T-cell (primary cell): ENCODE data around the gene MECP2. TPM values are rescaled to one million over a fixed set of nuclear protein-coding genes. Genes with fewer than 3 reads are reported as not detected.

Experiments used
- ATAC-seq, 4 experiments: fragments of 200-7000 bp in 3 of 4; fragments of 150-1000 bp in 1 of 4; cut with Tn5 transposase; replicated peaks in 1 of 4; 1 replicate in 3 of 4; 2 replicates in 1 of 4; pipeline ENCODE4 v1.10.0; 2021; ENCODE audit warnings: moderate library complexity in 3 of 4, mild to moderate bottlenecking in 2 of 4, moderate number of reproducible peaks in 1 of 4
- CTCF ChIA-PET, 2 donors: fragments of 300-600 bp; sonication (Branson Sonifier 250); formaldehyde crosslinking; loops; one replicate each; lab custom pipeline; 2022; ENCODE audit warnings: antibody characterized with exemption in 2 of 2; lab: Charles Lee
- POLR2A ChIA-PET, 2 donors: fragments of 300-600 bp; sonication (Branson Sonifier 250); formaldehyde crosslinking; loops; one replicate each; lab custom pipeline; 2022; ENCODE audit warnings: antibody characterized with exemption in 2 of 2; lab: Charles Lee
- DNase-seq, 35 experiments: peaks; one replicate each; pipeline versions ENCODE4 v3.0.0 to v3.0.0-alpha.2; 2013 to 2023
- H3K27ac ChIP-seq: one replicate; pipeline ENCODE4 v1.5.1; 2013; ENCODE audit warnings: low read length
- H3K27me3 ChIP-seq, 2 experiments: replicated peaks in 1 of 2; 1 replicate in 1 of 2; 2 replicates in 1 of 2; pipeline versions ENCODE4 v1.6.1 to v1.7.0; 2013; ENCODE audit warnings: low read length in 1 of 2, mixed read lengths in 1 of 2; ENCODE audit not compliant: control insufficient read depth in 2 of 2, insufficient read depth in 2 of 2; ENCODE audit errors: extremely low read depth in 1 of 2
- H3K36me3 ChIP-seq, 2 donors: 1 replicate in 1 of 2; 2 replicates in 1 of 2; pipeline versions ENCODE4 v1.6.1 to v1.7.0; 2013; ENCODE audit warnings: low read length in 1 of 2; ENCODE audit not compliant: control insufficient read depth in 2 of 2, insufficient read depth in 1 of 2; ENCODE audit errors: extremely low read depth in 1 of 2
- H3K4me1 ChIP-seq, 2 experiments: 1 replicate in 1 of 2; 2 replicates in 1 of 2; pipeline versions ENCODE4 v1.6.1 to v1.7.0; 2013; ENCODE audit warnings: low read length in 2 of 2, mixed read lengths in 1 of 2; ENCODE audit not compliant: insufficient read depth in 2 of 2, control insufficient read depth in 1 of 2; ENCODE audit errors: extremely low read depth in 1 of 2
- H3K4me3 ChIP-seq, 2 donors: 1 replicate in 1 of 2; 2 replicates in 1 of 2; pipeline versions ENCODE4 v1.5.1 to v1.7.0; 2013; ENCODE audit warnings: mild to moderate bottlenecking in 2 of 2, low read length in 1 of 2, moderate library complexity in 1 of 2; ENCODE audit not compliant: control insufficient read depth in 1 of 2; ENCODE audit errors: extremely low read depth in 1 of 2
- H3K9me3 ChIP-seq: 2 replicates; pipeline ENCODE4 v1.7.0; 2013
- H3K27ac Mint-ChIP-seq, 2 donors: one replicate each; pipeline ENCODE4 v1.8.0; 2020 to 2021; ENCODE audit warnings: mild to moderate bottlenecking in 2 of 2, mixed read lengths in 2 of 2
- H3K27me3 Mint-ChIP-seq, 2 donors: one replicate each; pipeline ENCODE4 v1.8.0; 2021 to 2022; ENCODE audit warnings: mixed read lengths in 2 of 2
- H3K36me3 Mint-ChIP-seq: one replicate; pipeline ENCODE4 v1.8.0; 2021; ENCODE audit warnings: mixed read lengths
- H3K4me1 Mint-ChIP-seq, 3 donors: one replicate each; pipeline ENCODE4 v1.8.0; 2020 to 2022; ENCODE audit warnings: mixed read lengths in 3 of 3, mild to moderate bottlenecking in 1 of 3
- H3K4me3 Mint-ChIP-seq, 3 donors: one replicate each; pipeline ENCODE4 v1.8.0; 2020 to 2022; ENCODE audit warnings: mild to moderate bottlenecking in 3 of 3, mixed read lengths in 3 of 3, moderate library complexity in 3 of 3
- H3K9me3 Mint-ChIP-seq, 3 donors: one replicate each; pipeline ENCODE4 v1.8.0; 2020 to 2022; ENCODE audit warnings: mixed read lengths in 3 of 3
- WGBS: methylation state at CpG from one replicate; pipeline ENCODE4 v1.1.5; 2013; ENCODE audit warnings: missing lambda C conversion rate; ENCODE audit not compliant: insufficient coverage; 5-methylcytosine and 5-hydroxymethylcytosine counted together
- total RNA-seq, 35 experiments: library from RNA in 6 of 35; stranded (reverse) in 6 of 35; fragments of 120-200 nt in 1 of 35; gene quantifications; one replicate each; pipeline versions ENCODE4 v1.2.1 to v1.2.4 and lab custom pipeline; 2013 to 2026

MECP2 gene
- total RNA-seq, 5 donors from 2014 or later (not counting 1 experiment from before 2014, with no cell fraction given), result 84.9 to 129 (median 100) TPM

DNA sequence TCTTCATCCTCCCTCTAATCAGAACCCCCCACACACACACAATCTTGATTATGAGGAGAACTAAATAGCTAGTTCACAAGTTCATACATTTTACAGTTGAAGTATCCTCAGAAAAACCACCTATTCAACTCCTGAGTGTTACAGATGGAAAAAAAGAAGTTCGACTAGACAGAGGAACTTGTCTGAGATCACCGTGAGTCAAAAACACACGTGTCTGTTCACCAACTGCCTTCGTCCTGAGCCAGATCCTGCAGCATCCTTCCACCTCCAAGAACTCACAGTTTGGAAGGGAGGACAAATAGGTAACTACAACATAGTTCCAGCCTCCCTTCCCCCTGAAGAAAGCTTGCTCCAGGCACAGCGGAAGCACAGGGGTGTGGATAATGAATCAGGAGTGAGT, 58.9 kb downstream of the MECP2 start:
- Mint-ChIP-seq H3K36me3 (peaks cover 3% of the 10 kb centered on the region), H3K27me3 (peaks cover 0 to 35% of the 10 kb centered on the region in 2 donors), H3K4me1 (peaks cover 18 to 48% (median 45%) of the 10 kb centered on the region in 3 donors), H3K4me3 (no peak overlapping the region), H3K9me3 (no peaks in the 10 kb centered on the region), H3K27ac (peak overlapping the region in 1 of 2 donors; percentile 8)
- ATAC-seq (no peak), DNase-seq (no peak)
- H3K4me3 ChIP-seq, result no peak overlapping the region
- ChIA-PET CTCF (interaction anchor here in 1 of 2 donors (0.6 kb wide), 1 partner anchor 261 kb away, joined by 7 read pairs; no protein-coding TSS in a partner anchor), POLR2A (no interaction called here)
- no peaks in the 10 kb centered on the region for H3K9me3 ChIP-seq
- H3K27ac ChIP-seq, result no peak overlapping the region
- no peaks in the 10 kb centered on the region for H3K27me3 ChIP-seq
- WGBS, result no CpG with 5 or more reads among the region's 5 CpGs
- peaks cover 0 to 23% of the 10 kb centered on the region in 2 experiments for H3K4me1 ChIP-seq
- peaks cover 6 to 23% of the 10 kb centered on the region in 2 donors for H3K36me3 ChIP-seq

- Mint-ChIP-seq H3K9me3 (no peaks in the 10 kb centered on the region), H3K4me3 (no peak overlapping the region), H3K27me3 (peaks cover 0 to 35% of the 10 kb centered on the region in 2 donors), H3K4me1 (peaks cover 18 to 43% (median 42%) of the 10 kb centered on the region in 3 donors), H3K36me3 (peaks cover 3% of the 10 kb centered on the region), H3K27ac (no peak overlapping the region)
- DNase-seq (no peak), ATAC-seq (no peak)
- no CpG with 5 or more reads among the region's 5 CpGs for WGBS
- H3K36me3 ChIP-seq, result peaks cover 6 to 26% of the 10 kb centered on the region in 2 donors
- POLR2A ChIA-PET, result no interaction called here
- H3K9me3 ChIP-seq, result no peaks in the 10 kb centered on the region
- H3K27me3 ChIP-seq, result no peaks in the 10 kb centered on the region
- H3K4me1 ChIP-seq, result peaks cover 0 to 23% of the 10 kb centered on the region in 2 experiments
- no peak overlapping the region for H3K27ac ChIP-seq
- no peak overlapping the region for H3K4me3 ChIP-seq
- CTCF ChIA-PET, result interaction anchor here in 1 of 2 donors (0.7 kb wide), 2 partner anchors 11 to 24 kb away, joined by 6 to 9 read pairs; no protein-coding TSS in a partner anchor
Measured at GRCh38 chrX:154037754-154038153, 59.8 kb downstream of the MECP2 start.

GRCh38 chrX:154036513-154036912, 61.0 kb downstream of the MECP2 start:
- H3K4me3 Mint-ChIP-seq, result peak overlapping the region in 2 of 3 donors; percentile 5 to 37
- peaks cover 0 to 39% of the 10 kb centered on the region in 2 donors for H3K27me3 Mint-ChIP-seq
- DNase-seq (peak in 9 of 35 experiments; percentile 11 to 57 (median 13)), ATAC-seq (peak in 2 of 4 experiments; percentile 29 to 77)
- H3K9me3 ChIP-seq, result no peaks in the 10 kb centered on the region
- no peak overlapping the region for H3K4me3 ChIP-seq
- H3K27ac ChIP-seq, result no peak overlapping the region
- H3K27me3 ChIP-seq, result no peaks in the 10 kb centered on the region
- H3K36me3 ChIP-seq, result peaks cover 3 to 34% of the 10 kb centered on the region in 2 donors
- WGBS, result no CpG with 5 or more reads among the region's 8 CpGs
- H3K9me3 Mint-ChIP-seq, result no peaks in the 10 kb centered on the region
- CTCF ChIA-PET, result interaction anchor here (0.5 to 0.7 kb wide), 5 partner anchors 11 to 878 kb away, joined by 3 to 6 read pairs (median 5); partner anchors contain the start of gene BCAP31 (in 1 of the 2)
- peak overlapping the region; percentile 67 to 69 for H3K27ac Mint-ChIP-seq
- POLR2A ChIA-PET, result no interaction called here
- H3K4me1 Mint-ChIP-seq, result peaks cover 18 to 37% (median 34%) of the 10 kb centered on the region in 3 donors
- peaks cover 3% of the 10 kb centered on the region for H3K36me3 Mint-ChIP-seq
- peaks cover 0 to 20% of the 10 kb centered on the region in 2 experiments for H3K4me1 ChIP-seq

- CTCF ChIA-PET, result no interaction called here
- Mint-ChIP-seq H3K4me3 (no peak overlapping the region), H3K36me3 (peaks cover 1% of the 10 kb centered on the region), H3K27me3 (peaks cover 0 to 27% of the 10 kb centered on the region in 2 donors), H3K9me3 (no peaks in the 10 kb centered on the region), H3K4me1 (peaks cover 4 to 20% (median 16%) of the 10 kb centered on the region in 3 donors), H3K27ac (no peak overlapping the region)
- no peak overlapping the region for H3K27ac ChIP-seq
- POLR2A ChIA-PET, result no interaction called here
- peaks cover 0 to 14% of the 10 kb centered on the region in 2 experiments for H3K4me1 ChIP-seq
- no peaks in the 10 kb centered on the region for H3K9me3 ChIP-seq
- no peak for ATAC-seq
- DNase-seq, result no peak
- peaks cover 1 to 45% of the 10 kb centered on the region in 2 donors for H3K36me3 ChIP-seq
- H3K27me3 ChIP-seq, result no peaks in the 10 kb centered on the region
- H3K4me3 ChIP-seq, result no peak overlapping the region
- WGBS, result no CpG with 5 or more reads among the region's 2 CpGs
Measured at GRCh38 chrX:154033848-154034247, 63.7 kb downstream of the MECP2 start.

- no peak overlapping the region for H3K4me3 ChIP-seq
- H3K27me3 Mint-ChIP-seq, result peaks cover 0 to 24% of the 10 kb centered on the region in 2 donors
- H3K9me3 Mint-ChIP-seq, result no peaks in the 10 kb centered on the region
- ATAC-seq (no peak), DNase-seq (no peak)
- H3K4me3 Mint-ChIP-seq, result no peak overlapping the region
- no peak overlapping the region for H3K27ac Mint-ChIP-seq
- H3K36me3 Mint-ChIP-seq, result peaks cover 3% of the 10 kb centered on the region
- ChIA-PET POLR2A (no interaction called here), CTCF (no interaction called here)
- 97% methylated on average over 7 of the region's 9 CpGs for WGBS
- no peak overlapping the region for H3K27ac ChIP-seq
- H3K4me1 Mint-ChIP-seq, result peaks cover 4 to 26% (median 17%) of the 10 kb centered on the region in 3 donors
- H3K27me3 ChIP-seq, result no peaks in the 10 kb centered on the region
- peaks cover 0 to 46% of the 10 kb centered on the region in 2 donors for H3K36me3 ChIP-seq
- H3K9me3 ChIP-seq, result no peaks in the 10 kb centered on the region
- H3K4me1 ChIP-seq, result peaks cover 0 to 14% of the 10 kb centered on the region in 2 experiments
Measured at GRCh38 chrX:154032653-154033052, 64.9 kb downstream of the MECP2 start.

DNA sequence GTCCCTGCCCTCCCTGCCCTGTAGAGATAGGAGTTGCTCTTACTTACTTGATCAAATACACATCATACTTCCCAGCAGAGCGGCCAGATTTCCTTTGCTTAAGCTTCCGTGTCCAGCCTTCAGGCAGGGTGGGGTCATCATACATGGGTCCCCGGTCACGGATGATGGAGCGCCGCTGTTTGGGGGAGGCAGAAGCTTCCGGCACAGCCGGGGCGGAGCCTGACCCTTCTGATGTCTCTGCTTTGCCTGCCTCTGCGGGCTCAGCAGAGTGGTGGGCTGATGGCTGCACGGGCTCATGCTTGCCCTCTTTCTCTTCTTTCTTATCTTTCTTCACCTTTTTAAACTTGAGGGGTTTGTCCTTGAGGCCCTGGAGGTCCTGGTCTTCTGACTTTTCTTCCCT, 65.4 kb downstream of the MECP2 start:
- Mint-ChIP-seq H3K4me1 (peaks cover 4 to 22% (median 13%) of the 10 kb centered on the region in 3 donors), H3K36me3 (peaks cover 6% of the 10 kb centered on the region), H3K9me3 (no peaks in the 10 kb centered on the region), H3K27me3 (peaks cover 0 to 24% of the 10 kb centered on the region in 2 donors), H3K4me3 (no peak overlapping the region), H3K27ac (no peak overlapping the region)
- Histone ChIP-seq H3K36me3 (peaks cover 0 to 48% of the 10 kb centered on the region in 2 donors), H3K27me3 (no peaks in the 10 kb centered on the region), H3K27ac (no peak overlapping the region), H3K4me3 (no peak overlapping the region), H3K4me1 (peaks cover 0 to 14% of the 10 kb centered on the region in 2 experiments), H3K9me3 (no peaks in the 10 kb centered on the region)
- DNase-seq (no peak), ATAC-seq (no peak)
- ChIA-PET POLR2A (no interaction called here), CTCF (no interaction called here)
- WGBS, result 100% methylated on average over 4 of the region's 11 CpGs
